Astrocyte (in vitro differentiated cells and primary cell): ENCODE data around the gene ZEB2. TPM values are rescaled to one million over a fixed set of nuclear protein-coding genes. Genes with fewer than 3 reads are reported as not detected.

Source experiments
- DNase-seq: peaks from one replicate; pipeline ENCODE4 v3.0.0-alpha.2; 2010; ENCODE audit warnings: low read depth
- FAIRE-seq: peaks from 2 replicates; lab custom pipeline; 2011; peaks lifted over from hg19 to GRCh38; lab: Jason Lieb, UNC
- H2AFZ ChIP-seq: 2 replicates; pipeline ENCODE4 v1.6.0; 2012; ENCODE audit warnings: low read depth, low read length, inconsistent platforms
- H3K27ac ChIP-seq: 2 replicates; pipeline ENCODE4 v1.5.1; 2011; ENCODE audit warnings: low read depth, low read length, inconsistent platforms
- H3K27me3 ChIP-seq: 2 replicates; pipeline ENCODE4 v1.6.0; 2011; ENCODE audit warnings: low read length, inconsistent platforms; ENCODE audit not compliant: insufficient read depth
- H3K36me3 ChIP-seq: 2 replicates; pipeline ENCODE4 v1.5.1; 2011; ENCODE audit warnings: low read length, inconsistent platforms; ENCODE audit not compliant: insufficient read depth
- H3K4me1 ChIP-seq: 2 replicates; pipeline ENCODE4 v1.5.1; 2011; ENCODE audit warnings: low read length, inconsistent platforms; ENCODE audit not compliant: insufficient read depth
- H3K4me2 ChIP-seq: 2 replicates; pipeline ENCODE4 v1.6.0; 2012; ENCODE audit warnings: low read length, inconsistent platforms
- H3K4me3 ChIP-seq: 2 replicates; pipeline ENCODE4 v1.5.1; 2011; ENCODE audit warnings: low read depth, mild to moderate bottlenecking, low read length, inconsistent platforms; ENCODE audit not compliant: insufficient read depth
- H3K79me2 ChIP-seq: 2 replicates; pipeline ENCODE4 v1.6.0; 2012; ENCODE audit warnings: mild to moderate bottlenecking, low read length, inconsistent platforms; ENCODE audit not compliant: insufficient read depth
- H3K9ac ChIP-seq: 2 replicates; pipeline ENCODE4 v1.6.0; 2012; ENCODE audit warnings: mild to moderate bottlenecking, low read length, inconsistent platforms
- H3K9me3 ChIP-seq: 2 replicates; pipeline ENCODE4 v1.5.1; 2012; ENCODE audit warnings: low read depth, mild to moderate bottlenecking, low read length, inconsistent platforms; ENCODE audit not compliant: insufficient read depth
- H4K20me1 ChIP-seq: 2 replicates; pipeline ENCODE4 v1.6.0; 2012; ENCODE audit warnings: low read length, inconsistent platforms; ENCODE audit not compliant: insufficient read depth
- H3K27ac Mint-ChIP-seq: one replicate; pipeline ENCODE4 v1.8.0; 2021; ENCODE audit warnings: mild to moderate bottlenecking, mixed read lengths; ENCODE audit not compliant: unreplicated experiment
- H3K27me3 Mint-ChIP-seq: one replicate; pipeline ENCODE4 v1.8.0; 2021; ENCODE audit warnings: low read depth, mixed read lengths; ENCODE audit not compliant: unreplicated experiment
- H3K36me3 Mint-ChIP-seq: one replicate; pipeline ENCODE4 v1.8.0; 2021; ENCODE audit warnings: low read depth, mixed read lengths; ENCODE audit not compliant: unreplicated experiment
- H3K4me1 Mint-ChIP-seq: one replicate; pipeline ENCODE4 v1.8.0; 2021; ENCODE audit warnings: low read depth, mixed read lengths; ENCODE audit not compliant: unreplicated experiment
- H3K4me3 Mint-ChIP-seq: one replicate; pipeline ENCODE4 v1.8.0; 2021; ENCODE audit warnings: mild to moderate bottlenecking, moderate library complexity, mixed read lengths; ENCODE audit not compliant: unreplicated experiment
- H3K9me3 Mint-ChIP-seq: one replicate; pipeline ENCODE4 v1.8.0; 2021; ENCODE audit warnings: mild to moderate bottlenecking, mixed read lengths; ENCODE audit not compliant: unreplicated experiment
- CTCF ChIP-seq: IDR thresholded peaks from 2 replicates; pipeline ENCODE4 v1.5.1; 2011; ENCODE audit warnings: low read depth, mild to moderate bottlenecking, inconsistent platforms, low read length, moderate library complexity; ENCODE audit not compliant: insufficient read depth
- EZH2 ChIP-seq: IDR thresholded peaks from 2 replicates; pipeline ENCODE4 v1.6.1; 2012; ENCODE audit warnings: mild to moderate bottlenecking, low read length, inconsistent platforms; ENCODE audit not compliant: insufficient read depth
- total RNA-seq: library from RNA; stranded (reverse); gene quantifications from 2 replicates; pipeline ENCODE4 v1.2.1, GENCODE V29; 2021

The ZEB2 gene
- total RNA-seq, 1 donor from 2014 or later = 84.9 TPM

DNA sequence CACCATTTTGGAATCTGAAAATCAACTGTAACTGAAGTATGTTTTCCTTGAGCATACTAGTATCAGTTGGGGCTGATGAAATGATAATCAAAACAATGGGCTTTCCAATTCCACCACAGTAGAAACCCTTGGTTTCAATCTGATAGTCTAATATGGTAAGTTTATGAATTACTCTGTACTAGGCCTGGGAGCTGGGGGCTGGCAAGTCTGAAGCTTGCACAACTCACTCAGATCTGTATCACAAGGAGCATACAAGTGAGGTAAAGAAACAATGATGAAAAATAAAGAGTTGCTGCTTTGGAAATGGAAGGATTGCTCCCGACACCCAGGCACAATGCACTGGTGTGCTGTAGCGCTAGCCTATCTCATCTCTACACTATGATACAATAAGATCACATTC is 19.4 kb downstream of the ZEB2 start:
- H3K27ac ChIP-seq = no peak overlapping the region
- no peaks in the 10 kb centered on the region for H3K4me1 ChIP-seq
- no peak overlapping the region for H3K4me3 Mint-ChIP-seq
- no peak overlapping the region for H2AFZ ChIP-seq
- H3K4me3 ChIP-seq = no peak overlapping the region
- H3K9ac ChIP-seq = no peak overlapping the region
- TF ChIP-seq EZH2 (no peak), CTCF (no peak)
- H3K27me3 Mint-ChIP-seq = no peaks in the 10 kb centered on the region
- no peaks in the 10 kb centered on the region for H3K27me3 ChIP-seq
- no peak overlapping the region for H3K27ac Mint-ChIP-seq
- DNase-seq (no peak), FAIRE-seq (no peak)
- peaks cover 24% of the 10 kb centered on the region for H4K20me1 ChIP-seq
- peaks cover 63% of the 10 kb centered on the region for H3K79me2 ChIP-seq
- H3K9me3 ChIP-seq = no peaks in the 10 kb centered on the region
- H3K9me3 Mint-ChIP-seq = no peaks in the 10 kb centered on the region
- peaks cover 44% of the 10 kb centered on the region for H3K4me1 Mint-ChIP-seq
- peaks cover 4% of the 10 kb centered on the region for H3K36me3 Mint-ChIP-seq
- peaks cover 4% of the 10 kb centered on the region for H3K36me3 ChIP-seq
- no peak overlapping the region for H3K4me2 ChIP-seq

- DNase-seq = no peak
- Histone ChIP-seq H3K27ac (no peak overlapping the region), H3K9ac (no peak overlapping the region), H3K4me2 (no peak overlapping the region), H3K4me3 (no peak overlapping the region), H3K36me3 (peaks cover 4% of the 10 kb centered on the region), H3K27me3 (no peaks in the 10 kb centered on the region), H3K79me2 (peaks cover 60% of the 10 kb centered on the region), H4K20me1 (peaks cover 28% of the 10 kb centered on the region), H2AFZ (no peak overlapping the region), H3K4me1 (no peaks in the 10 kb centered on the region), H3K9me3 (no peaks in the 10 kb centered on the region)
- FAIRE-seq = no peak
- H3K4me1 Mint-ChIP-seq = peaks cover 33% of the 10 kb centered on the region
- H3K27ac Mint-ChIP-seq = no peak overlapping the region
- TF ChIP-seq CTCF (no peak), EZH2 (no peak)
- H3K9me3 Mint-ChIP-seq = no peaks in the 10 kb centered on the region
- no peak overlapping the region for H3K4me3 Mint-ChIP-seq
- H3K36me3 Mint-ChIP-seq = no peaks in the 10 kb centered on the region
- H3K27me3 Mint-ChIP-seq = no peaks in the 10 kb centered on the region
These were observed 21.6 kb downstream of the ZEB2 start for GRCh38 chr2:144498277-144498676.

GRCh38 chr2:144496977-144497598 is 22.8 kb downstream of the ZEB2 start:
- H3K4me3 Mint-ChIP-seq = no peak overlapping the region
- H4K20me1 ChIP-seq = peaks cover 34% of the 10 kb centered on the region

More at GRCh38 chr2:144496977-144497598, 22.8 kb downstream of the ZEB2 start:
- H3K36me3 Mint-ChIP-seq = no peaks in the 10 kb centered on the region
- H3K27me3 ChIP-seq = no peaks in the 10 kb centered on the region
- H3K4me1 ChIP-seq = no peaks in the 10 kb centered on the region
- no peak overlapping the region for H3K27ac ChIP-seq
- no peak overlapping the region for H2AFZ ChIP-seq
- DNase-seq (no peak), FAIRE-seq (no peak)
- no peaks in the 10 kb centered on the region for H3K9me3 Mint-ChIP-seq
- no peaks in the 10 kb centered on the region for H3K27me3 Mint-ChIP-seq
- H3K4me1 Mint-ChIP-seq = peaks cover 40% of the 10 kb centered on the region
- no peak overlapping the region for H3K27ac Mint-ChIP-seq
- no peak overlapping the region for H3K9ac ChIP-seq
- no peaks in the 10 kb centered on the region for H3K9me3 ChIP-seq
- TF ChIP-seq CTCF (no peak), EZH2 (no peak)
- H3K79me2 ChIP-seq = peaks cover 56% of the 10 kb centered on the region
- peaks cover 4% of the 10 kb centered on the region for H3K36me3 ChIP-seq
- H3K4me3 ChIP-seq = no peak overlapping the region
- no peak overlapping the region for H3K4me2 ChIP-seq
